Fibroblast of gingiva (primary cell): ENCODE measurements around the gene NDFIP2.
"Not testable (repeated sequence)": the region's sequence is repeated elsewhere in the genome, so short reads cannot be mapped to it uniquely, and the experiment has no call there.

Experiments
- DNase-seq: peaks from one replicate; pipeline ENCODE4 v3.0.0-alpha.2; 2011; ENCODE audit warnings: low read depth

Gene NDFIP2

DNA sequence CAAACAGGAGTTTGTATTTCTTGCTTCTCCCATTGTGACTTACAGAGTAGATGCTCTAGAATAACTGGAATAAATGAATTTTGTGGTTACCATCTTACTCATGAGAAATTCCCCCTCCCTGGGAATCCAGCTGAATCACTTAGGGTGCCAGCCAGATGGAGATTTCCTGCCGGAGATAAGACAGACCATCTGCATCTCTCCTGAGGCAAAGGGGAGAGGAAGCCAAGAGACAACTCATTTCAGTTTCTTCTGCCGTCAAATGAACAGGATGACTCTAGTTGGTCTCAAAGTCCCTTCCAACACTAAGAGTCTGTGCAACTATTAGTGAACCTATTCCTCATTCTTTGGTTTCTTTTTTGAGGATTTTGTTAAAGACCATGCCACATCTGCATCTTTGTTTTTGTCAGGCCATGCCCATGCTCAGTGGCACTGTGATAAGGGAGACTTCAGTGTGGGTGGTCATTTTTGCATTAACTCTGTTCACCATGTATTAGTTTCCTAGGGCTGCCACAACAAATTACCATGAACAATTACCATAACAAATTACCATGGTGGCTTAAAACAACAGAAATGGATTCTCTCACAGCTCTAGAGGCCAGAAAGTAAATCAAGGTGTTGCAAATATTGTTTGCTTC, 112.8 kb downstream of the NDFIP2 start:
- DNase-seq, result no peak

DNA sequence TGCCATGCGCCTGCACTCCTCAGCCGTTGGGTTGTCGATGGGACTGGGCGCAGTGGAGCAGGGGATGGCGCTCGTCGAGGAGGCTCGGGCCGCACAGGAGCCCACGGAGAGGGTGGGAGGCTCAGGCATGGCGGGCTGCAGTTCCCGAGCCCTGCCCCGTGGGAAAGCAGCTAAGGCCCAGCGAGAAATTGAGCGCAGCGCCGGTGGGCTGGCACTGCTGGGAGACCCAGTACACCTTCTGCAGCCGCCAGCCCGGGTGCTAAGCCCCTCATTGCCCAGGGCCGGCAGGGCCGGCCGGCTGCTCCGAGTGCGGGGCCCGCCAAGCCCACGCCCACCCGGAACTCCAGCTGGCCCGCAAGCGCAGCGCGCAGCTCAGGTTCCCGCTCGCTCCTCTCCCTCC, 119.2 kb downstream of the NDFIP2 start:
- not testable (repeated sequence) for DNase-seq

DNA sequence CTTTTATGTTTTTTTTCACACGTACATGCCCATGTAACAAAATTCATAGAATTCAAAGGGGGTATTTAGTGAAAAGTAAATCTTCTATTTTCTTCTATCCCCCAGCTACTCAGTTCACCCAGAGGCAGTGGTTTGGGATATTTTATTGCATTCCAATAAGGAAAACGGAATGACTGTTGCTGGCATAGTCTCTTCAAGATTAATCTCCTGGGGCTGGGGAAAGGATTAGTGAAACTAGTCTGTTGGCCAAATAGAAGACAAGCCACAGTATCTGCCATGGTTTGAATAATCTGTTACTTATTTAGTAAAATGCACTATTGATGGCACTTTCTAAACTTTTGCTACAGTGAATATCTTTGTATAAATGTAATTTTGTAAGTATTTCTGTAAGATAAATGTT, 122.0 kb downstream of the NDFIP2 start:
- DNase-seq, result no peak

DNA sequence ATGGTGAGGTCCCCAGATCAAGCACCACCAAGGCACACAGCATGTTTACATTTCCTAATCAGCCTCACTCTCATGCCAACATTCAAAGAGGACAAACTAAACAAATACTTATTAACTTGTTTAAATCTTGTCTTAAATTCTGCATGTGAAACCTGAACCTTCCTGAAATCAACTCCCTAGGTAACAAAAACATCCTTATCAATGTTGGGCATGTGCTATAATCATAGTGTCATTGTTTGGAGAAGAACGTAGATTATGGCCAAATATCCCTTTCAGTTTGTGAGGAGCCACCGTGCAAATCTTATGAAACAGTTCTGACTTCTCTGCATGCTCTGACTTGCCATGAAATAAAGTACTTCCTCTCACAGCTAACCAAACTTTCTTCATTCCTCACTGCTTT, 123.8 kb downstream of the NDFIP2 start:
- DNase-seq, result no peak
